Adrenal gland (tissue), 12 donors: ENCODE measurements around the gene MAB21L2. TPM values are rescaled to one million over a fixed set of nuclear protein-coding genes. Genes with fewer than 3 reads are reported as not detected.

ENCODE experiments used
- DNase-seq, 7 donors: peaks; one replicate each; pipeline ENCODE4 v3.0.0-alpha.2; 2019 to 2020
- H3K27ac ChIP-seq, 5 donors: fragments of 200-600 bp; sonication (generic) in 4 of 5; 1 replicate in 3 of 5; 2 replicates in 2 of 5; pipeline versions ENCODE4 v1.5.1 to v1.8.0; 2016 to 2020; ENCODE audit warnings: mild to moderate bottlenecking in 1 of 5
- H3K27me3 ChIP-seq: fragments of 200-600 bp; 2 replicates; pipeline ENCODE4 v1.8.0; 2021
- H3K36me3 ChIP-seq, 2 donors: fragments of 200-600 bp; replicated peaks in 1 of 2; 1 replicate in 1 of 2; 2 replicates in 1 of 2; pipeline versions ENCODE4 v1.5.1 to v1.8.0; 2018 to 2022
- H3K4me1 ChIP-seq, 2 donors: fragments of 200-600 bp; replicated peaks in 1 of 2; 1 replicate in 1 of 2; 2 replicates in 1 of 2; pipeline versions ENCODE4 v1.5.1 to v1.8.0; 2018 to 2021
- H3K4me3 ChIP-seq, 4 donors: fragments of 200-600 bp; sonication (generic) in 3 of 4; one replicate each; pipeline ENCODE4 v1.5.1; 2016 to 2018
- H3K9me3 ChIP-seq, 3 donors: fragments of 200-600 bp; sonication (generic) in 1 of 3; replicated peaks in 1 of 3; 1 replicate in 2 of 3; 2 replicates in 1 of 3; pipeline versions ENCODE4 v1.5.1 to v1.8.0; 2016 to 2021
- POLR2A ChIP-seq, 2 donors: fragments of 450-650 bp; IDR thresholded peaks; one replicate each; pipeline ENCODE4 v1.6.1; 2017; ENCODE audit warnings: antibody characterized with exemption in 2 of 2, mild to moderate bottlenecking in 2 of 2, moderate library complexity in 1 of 2
- WGBS, 4 donors: extraction: QIAGEN DNeasy Blood & Tissue Kit in 2 of 4; methylation state at CpG; one replicate each; pipeline versions ENCODE4 v1.1.5 to v1.1.7; 2013 to 2017; 5-methylcytosine and 5-hydroxymethylcytosine counted together
- intact Hi-C, 2 donors: fragments of 100-400 bp; cut with DNase I; formaldehyde crosslinking; loops; one replicate each; pipeline versions ENCODE4 v1.14.1 to v1.15.0; 2022 to 2023
- polyA plus RNA-seq, 3 donors: library from polyadenylated mRNA; stranded (reverse); fragments of 200-250 nt in 2 of 3; fragments of 350-450 nt in 1 of 3; fragmentation: Illumina TruSeq in 1 of 3; extraction: RNeasy Lipid Tissue Mini Kit (QIAGEN cat#74804) in 1 of 3; gene quantifications; one replicate each; pipeline ENCODE4 v1.2.3, GENCODE V29; 2013 to 2014
- total RNA-seq, 9 donors: library from RNA; depleted of rRNA in 4 of 9; stranded (reverse); fragments of >200 nt in 4 of 9; fragments of 120-200 nt in 1 of 9; fragmentation: NEBNext Ultra II Directional in 1 of 9; extraction: Animal tissue kit (Norgen Biotek cat#: 25700) in 1 of 9; gene quantifications; one replicate each; pipeline versions ENCODE4 v1.1.0 to v1.2.4, GENCODE V29; 2013 to 2023
- TF ChIP-seq, protein P1 (sequence below), 6 experiments: fragments of 450-650 bp in 4 of 6; fragments of 200-600 bp in 2 of 6; sonication (generic) in 1 of 6; IDR thresholded peaks; 1 replicate in 5 of 6; 2 replicates in 1 of 6; pipeline versions ENCODE4 v1.5.1 to v1.8.0; 2016 to 2021; ENCODE audit warnings: antibody characterized with exemption in 6 of 6, mild to moderate bottlenecking in 2 of 6, moderate library complexity in 1 of 6
- donor health status: healthy with polysubstance abuse.
- donor health status: Bipolar disorder and iron deficiency.
- donor health status: DM: yes; HTN: yes; CAD: no.
- donor health status: DM: no; HTN: no; CAD: no.
- donor health status: DM: no; HTN: no; CAD: no.
- donor health status: DM: yes; HTN: yes; CAD: no.

MAB21L2 gene
- total and polyA plus RNA-seq, 12 donors = 0.31 to 7.5 (median 3.3) TPM; not detected in 4

DNA sequence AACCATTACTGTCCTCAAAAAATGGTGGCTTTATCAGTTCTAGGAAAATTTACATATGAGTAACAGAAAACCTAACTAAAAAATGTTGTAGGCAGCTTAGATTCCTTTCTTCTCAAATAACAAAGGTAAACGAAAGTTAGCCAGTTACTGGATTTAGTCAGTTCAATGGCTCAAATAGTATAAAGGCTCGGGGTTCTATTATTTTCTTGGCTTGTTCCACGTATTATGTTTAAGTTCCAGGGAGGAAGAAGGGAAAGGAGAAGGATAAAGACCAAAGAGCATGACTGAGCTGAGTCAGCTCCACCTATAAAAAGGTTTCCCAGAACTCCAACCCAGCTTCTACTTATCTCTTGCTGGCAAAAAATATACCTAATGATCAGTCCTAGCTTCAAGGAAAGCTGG lies 41.0 kb upstream of the MAB21L2 start:
- Histone ChIP-seq H3K27ac (no peak overlapping the region), H3K27me3 (no peaks in the 10 kb centered on the region), H3K9me3 (no peaks in the 10 kb centered on the region), H3K4me3 (no peak overlapping the region), H3K36me3 (no peaks in the 10 kb centered on the region), H3K4me1 (no peaks in the 10 kb centered on the region)
- no peak for DNase-seq
- TF ChIP-seq, protein P1, sequence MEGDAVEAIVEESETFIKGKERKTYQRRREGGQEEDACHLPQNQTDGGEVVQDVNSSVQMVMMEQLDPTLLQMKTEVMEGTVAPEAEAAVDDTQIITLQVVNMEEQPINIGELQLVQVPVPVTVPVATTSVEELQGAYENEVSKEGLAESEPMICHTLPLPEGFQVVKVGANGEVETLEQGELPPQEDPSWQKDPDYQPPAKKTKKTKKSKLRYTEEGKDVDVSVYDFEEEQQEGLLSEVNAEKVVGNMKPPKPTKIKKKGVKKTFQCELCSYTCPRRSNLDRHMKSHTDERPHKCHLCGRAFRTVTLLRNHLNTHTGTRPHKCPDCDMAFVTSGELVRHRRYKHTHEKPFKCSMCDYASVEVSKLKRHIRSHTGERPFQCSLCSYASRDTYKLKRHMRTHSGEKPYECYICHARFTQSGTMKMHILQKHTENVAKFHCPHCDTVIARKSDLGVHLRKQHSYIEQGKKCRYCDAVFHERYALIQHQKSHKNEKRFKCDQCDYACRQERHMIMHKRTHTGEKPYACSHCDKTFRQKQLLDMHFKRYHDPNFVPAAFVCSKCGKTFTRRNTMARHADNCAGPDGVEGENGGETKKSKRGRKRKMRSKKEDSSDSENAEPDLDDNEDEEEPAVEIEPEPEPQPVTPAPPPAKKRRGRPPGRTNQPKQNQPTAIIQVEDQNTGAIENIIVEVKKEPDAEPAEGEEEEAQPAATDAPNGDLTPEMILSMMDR (IDR thresholded peaks at IDR 0.05) = no peak
- WGBS, 4 donors = 86 to 93% (median 92%) methylated on average over 3 of the region's 3 CpGs
- intact Hi-C loops = no loop called here

DNA sequence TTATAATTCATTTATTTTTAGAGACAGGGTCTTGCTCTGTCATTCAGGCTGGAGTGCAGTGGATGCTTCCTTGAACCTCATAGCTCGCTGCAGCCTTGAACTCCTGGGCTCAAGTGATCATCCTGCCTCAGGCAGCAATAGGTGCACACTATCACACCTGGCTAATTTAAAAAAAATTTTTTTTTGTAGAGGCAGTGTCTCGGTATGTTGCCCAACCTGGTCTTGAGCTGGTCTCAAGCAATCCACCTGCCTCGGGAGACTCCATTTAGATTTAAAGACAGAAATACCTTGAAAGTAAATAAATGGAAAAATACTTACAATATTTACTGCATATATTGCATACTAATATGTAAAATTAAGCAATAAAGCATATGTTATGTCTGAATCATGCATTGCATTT lies 40.3 kb upstream of the MAB21L2 start:
- intact Hi-C loops = no loop called here
- H3K4me3 ChIP-seq = no peak overlapping the region
- no peaks in the 10 kb centered on the region for H3K36me3 ChIP-seq
- no peak for TF ChIP-seq POLR2A (IDR thresholded peaks at IDR 0.05)
- TF ChIP-seq, protein P1 (IDR thresholded peaks at IDR 0.05) = no peak
- DNase-seq = no peak
- H3K27me3 ChIP-seq = no peaks in the 10 kb centered on the region
- no peak overlapping the region for H3K27ac ChIP-seq
- 92 to 96% (median 96%) methylated on average over 3 of the region's 3 CpGs for WGBS, 4 donors
- H3K4me1 ChIP-seq = no peaks in the 10 kb centered on the region
- no peaks in the 10 kb centered on the region for H3K9me3 ChIP-seq

DNA sequence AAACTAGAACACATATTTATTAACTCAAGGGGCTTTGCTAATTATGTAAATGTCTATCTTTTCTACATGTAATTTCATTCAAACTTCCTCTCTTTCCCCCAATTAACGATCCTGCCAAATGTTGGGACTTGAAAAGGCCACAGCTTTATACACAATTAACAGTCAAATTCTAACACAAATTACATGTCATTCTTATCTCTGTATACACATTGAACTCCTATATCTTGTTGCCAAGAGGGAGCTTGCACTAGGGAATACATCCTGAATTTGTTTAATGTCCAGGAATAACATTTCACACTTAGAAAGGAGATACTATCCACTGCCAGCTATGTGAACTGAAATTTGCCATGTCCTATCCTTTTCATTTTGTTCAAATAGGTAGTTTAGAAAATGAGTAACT lies 38.9 kb upstream of the MAB21L2 start:
- no peak for DNase-seq
- Histone ChIP-seq H3K27ac (no peak overlapping the region), H3K4me3 (no peak overlapping the region), H3K27me3 (no peaks in the 10 kb centered on the region), H3K36me3 (no peaks in the 10 kb centered on the region), H3K4me1 (no peaks in the 10 kb centered on the region), H3K9me3 (no peaks in the 10 kb centered on the region)
- TF ChIP-seq, protein P1 (IDR thresholded peaks at IDR 0.05) = no peak
- TF ChIP-seq POLR2A (IDR thresholded peaks at IDR 0.05) = no peak
- intact Hi-C loops = no loop called here
- WGBS, 4 donors = 63 to 79% (median 76%) methylated on average over 1 of the region's 1 CpG

DNA sequence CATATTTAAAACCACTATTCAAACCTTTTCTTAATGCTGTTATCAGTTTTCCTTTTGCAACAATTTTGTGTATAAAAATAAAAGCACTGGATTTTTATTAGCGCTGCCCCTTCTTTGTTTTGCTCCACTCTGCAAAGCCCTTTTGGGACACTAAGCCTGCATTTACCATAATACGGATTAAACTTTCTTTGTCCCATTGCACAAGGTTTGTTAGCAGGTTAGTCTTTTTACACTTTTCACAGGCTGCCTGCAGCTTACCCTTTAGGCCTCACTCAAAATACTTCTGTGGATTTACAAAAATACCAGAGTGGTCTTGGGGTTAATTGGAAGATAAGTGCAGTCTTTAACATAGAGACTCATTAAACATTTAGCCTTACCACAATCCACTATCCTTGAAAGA lies 35.7 kb upstream of the MAB21L2 start:
- TF ChIP-seq, protein P1 (IDR thresholded peaks at IDR 0.05) = no peak
- no peak for TF ChIP-seq POLR2A (IDR thresholded peaks at IDR 0.05)
- Histone ChIP-seq H3K9me3 (no peaks in the 10 kb centered on the region), H3K36me3 (no peaks in the 10 kb centered on the region), H3K4me3 (no peak overlapping the region), H3K27me3 (no peaks in the 10 kb centered on the region), H3K4me1 (no peaks in the 10 kb centered on the region), H3K27ac (no peak overlapping the region)
- no peak for DNase-seq
- intact Hi-C loops = no loop called here
- WGBS, 4 donors = 97 to 100% (median 97%) methylated on average over 2 of the region's 2 CpGs
